HepG2 (cell line): ENCODE data around the gene COMMD7. TPM values are rescaled to one million over a fixed set of nuclear protein-coding genes. Genes with fewer than 3 reads are reported as not detected.

ENCODE experiments used
- ATRX ChIP-seq: sonication (generic); formaldehyde crosslinking; IDR thresholded peaks from 2 replicates; pipeline ENCODE4 v1.4.0; 2020; ENCODE audit warnings: missing genetic modification reagents, borderline replicate concordance
- HDAC2 ChIP-seq: sonication (generic); formaldehyde crosslinking; IDR thresholded peaks from 2 replicates; pipeline ENCODE4 v1.4.0; 2020; ENCODE audit warnings: missing genetic modification reagents
- MZF1 ChIP-seq: sonication (generic); formaldehyde crosslinking; IDR thresholded peaks from 2 replicates; pipeline ENCODE4 v1.8.1; 2023; ENCODE audit warnings: mild to moderate bottlenecking, missing genetic modification reagents, borderline replicate concordance
- NFYC ChIP-seq: IDR thresholded peaks from 2 replicates; pipeline ENCODE4 v1.6.1; 2016; ENCODE audit warnings: missing genetic modification reagents, missing compliant biosample characterization
- SMYD3 ChIP-seq: sonication (generic); formaldehyde crosslinking; IDR thresholded peaks from 2 replicates; pipeline ENCODE4 v1.8.1; 2023; ENCODE audit warnings: mild to moderate bottlenecking, missing genetic modification reagents
- SSRP1 ChIP-seq: IDR thresholded peaks from 2 replicates; pipeline ENCODE4 v1.6.1; 2016; ENCODE audit warnings: control low read depth
- SUZ12 ChIP-seq: fragments of 150-350 bp; IDR thresholded peaks from 2 replicates; pipeline ENCODE4 v1.6.1; 2014; ENCODE audit warnings: low read depth, low read length
- TBP ChIP-seq: sonication (generic); formaldehyde crosslinking; IDR thresholded peaks from 2 replicates; pipeline ENCODE4 v1.5.0; 2020; ENCODE audit warnings: missing genetic modification reagents
- ZBTB7B ChIP-seq: sonication (generic); formaldehyde crosslinking; IDR thresholded peaks from 2 replicates; pipeline ENCODE4 v1.4.0; 2020; ENCODE audit warnings: missing genetic modification reagents
- ZFP1 ChIP-seq: IDR thresholded peaks from 2 replicates; pipeline ENCODE4 v1.6.1; 2016
- ZNF17 ChIP-seq: sonication (generic); formaldehyde crosslinking; IDR thresholded peaks from 2 replicates; pipeline ENCODE4 v1.5.0; 2020; ENCODE audit warnings: mild to moderate bottlenecking, missing genetic modification reagents
- ZNF570 ChIP-seq: sonication (generic); formaldehyde crosslinking; IDR thresholded peaks from 2 replicates; pipeline ENCODE4 v1.4.0; 2020; ENCODE audit warnings: mild to moderate bottlenecking, missing genetic modification reagents, borderline replicate concordance
- ZSCAN12 ChIP-seq: sonication (generic); formaldehyde crosslinking; IDR thresholded peaks from 2 replicates; pipeline ENCODE4 v1.9.0; 2021; ENCODE audit warnings: mild to moderate bottlenecking, missing genetic modification reagents
- polyA plus RNA-seq, 8 experiments: library from polyadenylated mRNA; depleted of rRNA in 3 of 8; stranded (reverse) in 7 of 8; unstranded in 1 of 8; fragments of >200 nt; fragmentation: Illumina TruSeq in 4 of 8; extraction: Trizol in 4 of 8; gene quantifications; 2 replicates each; pipeline versions ENCODE4 v1.2.1 to v1.2.3, GENCODE V29; 2011 to 2016; ENCODE audit warnings: low read depth in 4 of 8, missing spikeins in 1 of 8, mixed read lengths in 1 of 8; ENCODE audit not compliant: insufficient read depth in 1 of 8
- total RNA-seq, 5 experiments: library from RNA; depleted of rRNA; stranded (reverse); fragments of >200 nt; fragmentation: Illumina TruSeq; extraction: Trizol; gene quantifications; 2 replicates each; pipeline ENCODE4 v1.2.3, GENCODE V29; 2016; ENCODE audit warnings: low read depth in 1 of 5
- TF ChIP-seq, protein P1 (sequence below): sonication (generic); formaldehyde crosslinking; IDR thresholded peaks from 2 replicates; pipeline ENCODE4 v1.4.0; 2020; ENCODE audit warnings: missing genetic modification reagents, borderline replicate concordance
- TF ChIP-seq, protein P2 (sequence below): sonication (generic); formaldehyde crosslinking; IDR thresholded peaks from 2 replicates; pipeline ENCODE4 v1.4.0; 2020; ENCODE audit warnings: mild to moderate bottlenecking, missing genetic modification reagents, borderline replicate concordance
- TF ChIP-seq, protein P3 (sequence below): sonication (generic); formaldehyde crosslinking; IDR thresholded peaks from 2 replicates; pipeline ENCODE4 v1.4.0; 2020; ENCODE audit warnings: mild to moderate bottlenecking, missing genetic modification reagents
- TF ChIP-seq, protein P4 (sequence below): fragments of 450-650 bp; IDR thresholded peaks from 2 replicates; pipeline ENCODE4 v1.6.1; 2017; ENCODE audit warnings: mild to moderate bottlenecking

COMMD7 gene
- total and polyA plus RNA-seq, 2 of the 13 experiments (the other 11 are each of a cell fraction or from before 2014, with no cell fraction given): 42.1 to 53.3 TPM

DNA sequence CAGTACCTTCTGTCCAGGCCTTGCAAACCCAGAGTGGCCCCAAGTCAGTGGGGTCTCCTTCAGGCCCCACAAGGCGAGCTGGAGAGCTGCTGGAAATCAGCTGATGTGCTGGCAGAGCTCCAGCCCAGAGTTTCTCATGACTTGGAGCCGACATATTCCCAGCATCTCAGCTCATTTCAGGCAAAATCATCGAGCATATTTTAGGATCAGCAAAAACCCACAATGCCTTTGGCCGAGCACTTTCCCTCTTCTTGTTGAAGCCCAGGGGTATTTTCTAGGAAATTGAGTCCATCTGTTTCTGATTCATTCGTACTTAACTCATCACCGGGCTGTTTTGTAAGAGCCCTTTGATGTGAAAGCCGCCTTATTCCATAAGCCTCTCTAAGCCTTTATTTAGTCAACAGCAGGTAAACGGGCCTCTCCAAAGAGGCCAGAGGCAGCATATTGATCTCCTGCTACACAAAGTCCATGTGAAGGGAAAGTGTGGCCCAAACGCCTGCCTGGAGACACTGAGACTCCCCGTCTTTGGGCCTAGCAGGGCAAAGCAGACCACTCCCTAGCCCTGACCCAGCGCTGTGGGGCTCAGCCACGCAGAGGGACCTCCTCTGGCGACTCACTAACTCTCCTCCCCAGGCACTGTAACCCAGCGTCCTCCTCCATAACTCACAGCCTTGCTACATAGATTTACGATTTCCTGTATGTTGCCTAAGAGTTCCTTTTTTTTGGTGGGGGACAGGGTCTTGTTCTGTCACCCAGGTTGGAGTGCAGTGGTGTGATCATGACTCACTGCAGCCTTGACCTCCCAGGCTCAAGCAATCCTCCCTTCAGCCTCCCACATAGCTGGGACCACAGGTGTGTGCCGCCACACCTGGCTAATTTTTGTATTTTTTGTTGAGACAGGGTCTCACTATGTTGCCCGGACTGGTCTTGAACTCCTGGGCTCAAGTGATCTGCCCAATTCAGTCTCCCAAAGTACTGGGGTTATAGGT lies 57.4 kb downstream of the COMMD7 start (continued):
- TF ChIP-seq, protein P1, sequence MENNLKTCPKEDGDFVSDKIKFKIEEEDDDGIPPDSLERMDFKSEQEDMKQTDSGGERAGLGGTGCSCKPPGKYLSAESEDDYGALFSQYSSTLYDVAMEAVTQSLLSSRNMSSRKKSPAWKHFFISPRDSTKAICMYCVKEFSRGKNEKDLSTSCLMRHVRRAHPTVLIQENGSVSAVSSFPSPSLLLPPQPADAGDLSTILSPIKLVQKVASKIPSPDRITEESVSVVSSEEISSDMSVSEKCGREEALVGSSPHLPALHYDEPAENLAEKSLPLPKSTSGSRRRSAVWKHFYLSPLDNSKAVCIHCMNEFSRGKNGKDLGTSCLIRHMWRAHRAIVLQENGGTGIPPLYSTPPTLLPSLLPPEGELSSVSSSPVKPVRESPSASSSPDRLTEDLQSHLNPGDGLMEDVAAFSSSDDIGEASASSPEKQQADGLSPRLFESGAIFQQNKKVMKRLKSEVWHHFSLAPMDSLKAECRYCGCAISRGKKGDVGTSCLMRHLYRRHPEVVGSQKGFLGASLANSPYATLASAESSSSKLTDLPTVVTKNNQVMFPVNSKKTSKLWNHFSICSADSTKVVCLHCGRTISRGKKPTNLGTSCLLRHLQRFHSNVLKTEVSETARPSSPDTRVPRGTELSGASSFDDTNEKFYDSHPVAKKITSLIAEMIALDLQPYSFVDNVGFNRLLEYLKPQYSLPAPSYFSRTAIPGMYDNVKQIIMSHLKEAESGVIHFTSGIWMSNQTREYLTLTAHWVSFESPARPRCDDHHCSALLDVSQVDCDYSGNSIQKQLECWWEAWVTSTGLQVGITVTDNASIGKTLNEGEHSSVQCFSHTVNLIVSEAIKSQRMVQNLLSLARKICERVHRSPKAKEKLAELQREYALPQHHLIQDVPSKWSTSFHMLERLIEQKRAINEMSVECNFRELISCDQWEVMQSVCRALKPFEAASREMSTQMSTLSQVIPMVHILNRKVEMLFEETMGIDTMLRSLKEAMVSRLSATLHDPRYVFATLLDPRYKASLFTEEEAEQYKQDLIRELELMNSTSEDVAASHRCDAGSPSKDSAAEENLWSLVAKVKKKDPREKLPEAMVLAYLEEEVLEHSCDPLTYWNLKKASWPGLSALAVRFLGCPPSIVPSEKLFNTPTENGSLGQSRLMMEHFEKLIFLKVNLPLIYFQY (CRISPR knock-in tag): peak; percentile 99
- TF ChIP-seq MZF1 (CRISPR knock-in tag) (0 out of 2 replicates have a peak, but pooled peaks have one; percentile 48), SSRP1 (peak; percentile 56; the same call in 1 of the 2 replicates), ZBTB7B (peak; percentile 97), TBP (no peak), ATRX (CRISPR knock-in tag) (no peak), ZNF570 (CRISPR knock-in tag) (no peak), SUZ12 (peak; percentile 24; the same call in 1 of the 2 replicates), NFYC (CRISPR knock-in tag) (peak; percentile 60), ZSCAN12 (CRISPR knock-in tag) (peak; percentile 76), ZFP1 (peak; percentile 94), SMYD3 (CRISPR knock-in tag) (peak; percentile 99), HDAC2 (CRISPR knock-in tag) (peak; percentile 98), ZNF17 (CRISPR knock-in tag) (no peak)
- TF ChIP-seq, protein P2, sequence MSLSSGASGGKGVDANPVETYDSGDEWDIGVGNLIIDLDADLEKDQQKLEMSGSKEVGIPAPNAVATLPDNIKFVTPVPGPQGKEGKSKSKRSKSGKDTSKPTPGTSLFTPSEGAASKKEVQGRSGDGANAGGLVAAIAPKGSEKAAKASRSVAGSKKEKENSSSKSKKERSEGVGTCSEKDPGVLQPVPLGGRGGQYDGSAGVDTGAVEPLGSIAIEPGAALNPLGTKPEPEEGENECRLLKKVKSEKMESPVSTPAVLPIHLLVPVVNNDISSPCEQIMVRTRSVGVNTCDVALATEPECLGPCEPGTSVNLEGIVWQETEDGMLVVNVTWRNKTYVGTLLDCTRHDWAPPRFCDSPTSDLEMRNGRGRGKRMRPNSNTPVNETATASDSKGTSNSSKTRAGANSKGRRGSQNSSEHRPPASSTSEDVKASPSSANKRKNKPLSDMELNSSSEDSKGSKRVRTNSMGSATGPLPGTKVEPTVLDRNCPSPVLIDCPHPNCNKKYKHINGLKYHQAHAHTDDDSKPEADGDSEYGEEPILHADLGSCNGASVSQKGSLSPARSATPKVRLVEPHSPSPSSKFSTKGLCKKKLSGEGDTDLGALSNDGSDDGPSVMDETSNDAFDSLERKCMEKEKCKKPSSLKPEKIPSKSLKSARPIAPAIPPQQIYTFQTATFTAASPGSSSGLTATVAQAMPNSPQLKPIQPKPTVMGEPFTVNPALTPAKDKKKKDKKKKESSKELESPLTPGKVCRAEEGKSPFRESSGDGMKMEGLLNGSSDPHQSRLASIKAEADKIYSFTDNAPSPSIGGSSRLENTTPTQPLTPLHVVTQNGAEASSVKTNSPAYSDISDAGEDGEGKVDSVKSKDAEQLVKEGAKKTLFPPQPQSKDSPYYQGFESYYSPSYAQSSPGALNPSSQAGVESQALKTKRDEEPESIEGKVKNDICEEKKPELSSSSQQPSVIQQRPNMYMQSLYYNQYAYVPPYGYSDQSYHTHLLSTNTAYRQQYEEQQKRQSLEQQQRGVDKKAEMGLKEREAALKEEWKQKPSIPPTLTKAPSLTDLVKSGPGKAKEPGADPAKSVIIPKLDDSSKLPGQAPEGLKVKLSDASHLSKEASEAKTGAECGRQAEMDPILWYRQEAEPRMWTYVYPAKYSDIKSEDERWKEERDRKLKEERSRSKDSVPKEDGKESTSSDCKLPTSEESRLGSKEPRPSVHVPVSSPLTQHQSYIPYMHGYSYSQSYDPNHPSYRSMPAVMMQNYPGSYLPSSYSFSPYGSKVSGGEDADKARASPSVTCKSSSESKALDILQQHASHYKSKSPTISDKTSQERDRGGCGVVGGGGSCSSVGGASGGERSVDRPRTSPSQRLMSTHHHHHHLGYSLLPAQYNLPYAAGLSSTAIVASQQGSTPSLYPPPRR: peak; percentile 97
- TF ChIP-seq, protein P3, sequence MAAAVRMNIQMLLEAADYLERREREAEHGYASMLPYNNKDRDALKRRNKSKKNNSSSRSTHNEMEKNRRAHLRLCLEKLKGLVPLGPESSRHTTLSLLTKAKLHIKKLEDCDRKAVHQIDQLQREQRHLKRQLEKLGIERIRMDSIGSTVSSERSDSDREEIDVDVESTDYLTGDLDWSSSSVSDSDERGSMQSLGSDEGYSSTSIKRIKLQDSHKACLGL (CRISPR knock-in tag): 0 out of 2 replicates have a peak, but pooled peaks have one; percentile 57
- TF ChIP-seq, protein P4, sequence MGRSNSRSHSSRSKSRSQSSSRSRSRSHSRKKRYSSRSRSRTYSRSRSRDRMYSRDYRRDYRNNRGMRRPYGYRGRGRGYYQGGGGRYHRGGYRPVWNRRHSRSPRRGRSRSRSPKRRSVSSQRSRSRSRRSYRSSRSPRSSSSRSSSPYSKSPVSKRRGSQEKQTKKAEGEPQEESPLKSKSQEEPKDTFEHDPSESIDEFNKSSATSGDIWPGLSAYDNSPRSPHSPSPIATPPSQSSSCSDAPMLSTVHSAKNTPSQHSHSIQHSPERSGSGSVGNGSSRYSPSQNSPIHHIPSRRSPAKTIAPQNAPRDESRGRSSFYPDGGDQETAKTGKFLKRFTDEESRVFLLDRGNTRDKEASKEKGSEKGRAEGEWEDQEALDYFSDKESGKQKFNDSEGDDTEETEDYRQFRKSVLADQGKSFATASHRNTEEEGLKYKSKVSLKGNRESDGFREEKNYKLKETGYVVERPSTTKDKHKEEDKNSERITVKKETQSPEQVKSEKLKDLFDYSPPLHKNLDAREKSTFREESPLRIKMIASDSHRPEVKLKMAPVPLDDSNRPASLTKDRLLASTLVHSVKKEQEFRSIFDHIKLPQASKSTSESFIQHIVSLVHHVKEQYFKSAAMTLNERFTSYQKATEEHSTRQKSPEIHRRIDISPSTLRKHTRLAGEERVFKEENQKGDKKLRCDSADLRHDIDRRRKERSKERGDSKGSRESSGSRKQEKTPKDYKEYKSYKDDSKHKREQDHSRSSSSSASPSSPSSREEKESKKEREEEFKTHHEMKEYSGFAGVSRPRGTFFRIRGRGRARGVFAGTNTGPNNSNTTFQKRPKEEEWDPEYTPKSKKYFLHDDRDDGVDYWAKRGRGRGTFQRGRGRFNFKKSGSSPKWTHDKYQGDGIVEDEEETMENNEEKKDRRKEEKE: no peak
